ENCODE results near the gene TMEM86B. TPM values are rescaled to one million over a fixed set of nuclear protein-coding genes. Genes with fewer than 3 reads are reported as not detected.

TMEM86B gene
- total and polyA plus RNA-seq, 12 donors = 0.20 to 47.8 (median 4.3) TPM

- H3K4me1 ChIP-seq (replicated peaks in 1 of 2) = peaks cover 6 to 14% of the 10 kb centered on the region in 2 donors
- H3K27ac ChIP-seq = no peak overlapping the region
- no peak overlapping the region for H3K4me3 ChIP-seq
- no peaks in the 10 kb centered on the region for H3K9me3 ChIP-seq (replicated peaks in 1 of 3)
- H3K36me3 ChIP-seq (replicated peaks in 1 of 2) = peaks cover 0 to 27% of the 10 kb centered on the region in 2 donors
- no peak for DNase-seq
- intact Hi-C loops (cut with DNase I) = no loop called here
- WGBS, 4 donors = 74 to 82% (median 81%) methylated on average over 17 of the region's 17 CpGs
- no peak for TF ChIP-seq POLR2A (IDR thresholded peaks at IDR 0.05)
- TF ChIP-seq CTCF (IDR thresholded peaks at IDR 0.05) = no peak
- H3K27me3 ChIP-seq = no peaks in the 10 kb centered on the region
These were observed 47.5 kb upstream of the TMEM86B start for GRCh38 chr19:55275851-55276719.

- peaks cover 0 to 27% of the 10 kb centered on the region in 2 donors for H3K36me3 ChIP-seq (replicated peaks in 1 of 2)
These were observed 45.6 kb upstream of the TMEM86B start for GRCh38 chr19:55273978-55274707.

GRCh38 chr19:55272142-55272541 is 43.6 kb upstream of the TMEM86B start:
- WGBS, 4 donors = 94 to 97% (median 95%) methylated on average over 18 of the region's 18 CpGs
- H3K4me1 ChIP-seq (replicated peaks in 1 of 2) = no peaks in the 10 kb centered on the region
- no peaks in the 10 kb centered on the region for H3K9me3 ChIP-seq (replicated peaks in 1 of 3)
- no peak for DNase-seq
- TF ChIP-seq CTCF (IDR thresholded peaks at IDR 0.05) (no peak), POLR2A (IDR thresholded peaks at IDR 0.05) (no peak)
- no peak overlapping the region for H3K4me3 ChIP-seq
- intact Hi-C loops (cut with DNase I) = no loop called here
- H3K36me3 ChIP-seq (replicated peaks in 1 of 2) = peaks cover 0 to 21% of the 10 kb centered on the region in 2 donors
- H3K27ac ChIP-seq = no peak overlapping the region
- no peaks in the 10 kb centered on the region for H3K27me3 ChIP-seq

More at GRCh38 chr19:55273978-55274707, 45.6 kb upstream of the TMEM86B start:
- WGBS, 4 donors = 87 to 95% (median 93%) methylated on average over 14 to 36 of the region's 36 CpGs
- no peak for TF ChIP-seq CTCF (IDR thresholded peaks at IDR 0.05)
- no peak for TF ChIP-seq POLR2A (IDR thresholded peaks at IDR 0.05)
- H3K4me3 ChIP-seq = no peak overlapping the region
- no peaks in the 10 kb centered on the region for H3K9me3 ChIP-seq (replicated peaks in 1 of 3)
- intact Hi-C loops (cut with DNase I) = no loop called here
- H3K27ac ChIP-seq = no peak overlapping the region
- peaks cover under 1 to 3% of the 10 kb centered on the region in 2 donors for H3K4me1 ChIP-seq (replicated peaks in 1 of 2)
- H3K27me3 ChIP-seq = no peaks in the 10 kb centered on the region
- no peak for DNase-seq

- intact Hi-C loops (cut with DNase I) = no loop called here
- no peak overlapping the region for H3K27ac ChIP-seq
- H3K27me3 ChIP-seq = no peaks in the 10 kb centered on the region
- no peak overlapping the region for H3K4me3 ChIP-seq
- TF ChIP-seq CTCF (IDR thresholded peaks at IDR 0.05) (no peak), POLR2A (IDR thresholded peaks at IDR 0.05) (no peak)
- WGBS, 4 donors = 90 to 96% (median 91%) methylated on average over 20 to 25 of the region's 25 CpGs
- no peaks in the 10 kb centered on the region for H3K9me3 ChIP-seq (replicated peaks in 1 of 3)
- H3K4me1 ChIP-seq (replicated peaks in 1 of 2) = no peaks in the 10 kb centered on the region
- no peak for DNase-seq
- peaks cover 0 to 19% of the 10 kb centered on the region in 2 donors for H3K36me3 ChIP-seq (replicated peaks in 1 of 2)
These were observed 41.8 kb upstream of the TMEM86B start for GRCh38 chr19:55270172-55270942.

Data from adrenal gland (tissue), 12 donors.